Naive B cell (primary cell): ENCODE measurements around the gene ZNF608. TPM values are rescaled to one million over a fixed set of nuclear protein-coding genes. Genes with fewer than 3 reads are reported as not detected.
A peak's percentile ranks its signal among the peaks of the same experiment; 100 is the strongest.

Experiments used
- ATAC-seq, 2 donors: fragments of 150-1000 bp; cut with Tn5 transposase; 2 replicates each; pipeline ENCODE4 v1.10.0; 2021; ENCODE audit warnings: low read depth in 2 of 2, mild to moderate bottlenecking in 2 of 2, moderate library complexity in 2 of 2
- DNase-seq: peaks from one replicate; pipeline ENCODE4 v3.0.0; 2022
- H3K27ac Mint-ChIP-seq, 6 donors: one replicate each; pipeline ENCODE4 v1.8.0; 2020 to 2022; ENCODE audit warnings: mild to moderate bottlenecking in 6 of 6, mixed read lengths in 6 of 6, moderate library complexity in 5 of 6, inconsistent platforms in 2 of 6
- H3K27me3 Mint-ChIP-seq, 3 donors: one replicate each; pipeline ENCODE4 v1.8.0; 2021 to 2022; ENCODE audit warnings: mixed read lengths in 3 of 3, mild to moderate bottlenecking in 1 of 3
- H3K36me3 Mint-ChIP-seq, 2 donors: one replicate each; pipeline ENCODE4 v1.8.0; 2020 to 2022; ENCODE audit warnings: mixed read lengths in 2 of 2, inconsistent platforms in 1 of 2, mild to moderate bottlenecking in 1 of 2
- H3K4me1 Mint-ChIP-seq, 3 donors: one replicate each; pipeline ENCODE4 v1.8.0; 2020 to 2022; ENCODE audit warnings: mixed read lengths in 3 of 3, inconsistent platforms in 1 of 3, mild to moderate bottlenecking in 1 of 3, moderate library complexity in 1 of 3
- H3K4me3 Mint-ChIP-seq, 8 donors: one replicate each; pipeline ENCODE4 v1.8.0; 2020 to 2022; ENCODE audit warnings: mild to moderate bottlenecking in 8 of 8, mixed read lengths in 8 of 8, moderate library complexity in 8 of 8, inconsistent platforms in 2 of 8
- H3K9me3 Mint-ChIP-seq, 7 donors: one replicate each; pipeline ENCODE4 v1.8.0; 2020 to 2022; ENCODE audit warnings: mixed read lengths in 7 of 7, mild to moderate bottlenecking in 5 of 7, inconsistent platforms in 2 of 7, moderate library complexity in 1 of 7
- polyA plus RNA-seq, 6 donors: library from polyadenylated mRNA; unstranded; fragments of 300-500 nt; fragmentation: Illumina TruSeq; gene quantifications; one replicate each; pipeline ENCODE4 v1.2.3, GENCODE V29; 2021; ENCODE audit warnings: low read depth in 6 of 6

The ZNF608 gene
- polyA plus RNA-seq, 6 donors from 2014 or later, result 3.7 to 8.7 (median 6.0) TPM

DNA sequence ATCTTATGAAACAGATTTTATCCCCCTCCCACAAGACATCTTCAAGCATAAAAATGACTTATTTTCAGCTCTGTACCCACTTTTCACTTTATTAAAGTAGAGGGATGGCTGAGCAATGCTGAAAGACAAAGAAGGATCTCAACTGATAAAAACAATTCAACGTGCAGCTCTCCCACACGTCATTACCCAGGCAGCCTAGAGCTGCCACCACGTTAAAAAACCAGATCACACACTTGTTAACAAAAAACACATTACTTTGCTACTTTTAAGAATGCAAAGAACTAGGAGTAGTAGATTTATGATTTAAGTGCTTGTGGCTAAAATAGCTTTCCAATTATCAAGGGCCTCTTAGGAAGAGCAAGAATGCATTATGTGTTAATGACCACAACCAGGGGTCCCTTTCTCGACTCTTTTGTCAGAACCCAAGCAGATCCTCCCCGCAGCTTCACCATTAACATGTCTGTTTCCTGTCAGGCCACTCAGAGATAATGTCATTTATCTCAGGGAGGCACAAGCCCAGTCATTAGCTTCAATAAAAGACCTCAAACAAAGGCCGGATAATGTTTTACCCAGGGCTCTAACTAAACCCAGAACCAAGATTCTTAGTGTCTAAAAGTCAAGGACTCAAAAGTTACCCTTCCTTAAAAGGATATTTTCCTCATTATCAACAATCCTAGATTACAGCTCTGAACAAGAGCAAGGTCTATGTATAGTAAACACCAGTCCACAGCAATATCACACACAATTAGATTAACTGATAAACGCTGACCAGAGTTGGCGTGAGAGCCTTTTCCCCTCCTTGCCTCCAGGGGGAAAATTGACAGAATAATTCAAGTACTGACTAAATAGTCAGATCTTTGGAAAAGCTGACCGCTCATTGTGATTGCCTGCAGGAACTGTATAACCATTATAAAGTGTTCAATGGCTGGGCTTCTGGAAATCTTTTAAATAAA, 7.5 kb downstream of the ZNF608 start:
- Mint-ChIP-seq H3K4me3 (peak overlapping the region in 5 of 8 donors; percentile 7 to 50 (median 20)), H3K4me1 (peaks cover 35 to 60% (median 50%) of the 10 kb centered on the region in 3 donors), H3K27me3 (peaks cover 0 to 12% (median 0%) of the 10 kb centered on the region in 3 donors), H3K27ac (peak overlapping the region in 1 of 6 donors; percentile 35), H3K36me3 (peaks cover 0 to 4% of the 10 kb centered on the region in 2 donors), H3K9me3 (peaks cover 0 to 6% (median 3%) of the 10 kb centered on the region in 7 donors)
- ATAC-seq (no peak), DNase-seq (no peak)

DNA sequence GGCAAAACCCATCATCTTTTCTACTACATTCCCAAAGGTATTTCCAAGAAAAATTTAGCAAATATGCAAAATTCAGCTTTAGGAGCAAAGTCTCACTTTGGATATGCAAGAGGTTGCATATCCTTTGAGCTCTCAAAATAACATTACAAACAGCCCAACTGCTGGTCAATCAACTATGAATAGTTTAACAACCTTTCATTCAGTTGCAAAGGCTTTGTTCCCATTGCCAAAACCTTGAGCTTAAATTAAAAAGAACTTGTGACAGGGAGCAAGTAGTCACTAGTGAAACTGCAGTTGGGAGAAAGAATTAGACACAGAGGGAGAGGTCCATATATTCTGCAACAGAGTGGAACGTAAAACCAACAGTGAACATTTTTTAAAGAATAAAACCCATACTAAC, 8.8 kb downstream of the ZNF608 start:
- peaks cover 0 to 12% (median 0%) of the 10 kb centered on the region in 3 donors for H3K27me3 Mint-ChIP-seq
- no peak overlapping the region for H3K27ac Mint-ChIP-seq
- H3K4me1 Mint-ChIP-seq, result peaks cover 40 to 68% (median 58%) of the 10 kb centered on the region in 3 donors
- DNase-seq (no peak), ATAC-seq (no peak)
- peak overlapping the region in 1 of 8 donors; percentile 59 for H3K4me3 Mint-ChIP-seq
- H3K36me3 Mint-ChIP-seq, result peaks cover 0 to 4% of the 10 kb centered on the region in 2 donors
- peaks cover 0 to 6% (median 3%) of the 10 kb centered on the region in 7 donors for H3K9me3 Mint-ChIP-seq

DNA sequence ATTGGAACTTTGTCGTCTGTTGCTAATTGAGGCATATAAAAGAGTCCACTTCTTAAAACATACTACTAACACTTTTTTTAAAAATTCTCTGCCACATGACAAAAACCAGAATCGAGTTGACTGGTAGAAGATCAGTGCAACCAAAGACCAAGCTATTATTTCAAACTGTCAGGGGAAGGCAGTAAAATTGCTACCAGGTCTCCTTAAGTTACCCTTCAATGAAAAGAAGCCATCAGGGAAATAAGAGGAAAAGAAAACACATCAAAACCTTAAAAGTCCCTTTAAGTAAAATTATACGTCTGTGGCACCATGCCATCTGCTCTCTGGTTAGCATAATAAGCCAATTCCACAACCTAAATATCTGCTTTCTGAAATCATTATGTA, 9.6 kb downstream of the ZNF608 start:
- Mint-ChIP-seq H3K36me3 (peaks cover 0 to 4% of the 10 kb centered on the region in 2 donors), H3K27ac (no peak overlapping the region), H3K27me3 (peaks cover 0 to 12% (median 0%) of the 10 kb centered on the region in 3 donors), H3K9me3 (peaks cover 0 to 6% (median 3%) of the 10 kb centered on the region in 7 donors), H3K4me1 (peaks cover 46 to 77% (median 67%) of the 10 kb centered on the region in 3 donors), H3K4me3 (peak overlapping the region in 4 of 8 donors; percentile 5 to 59 (median 44))
- no peak for ATAC-seq
- no peak for DNase-seq

DNA sequence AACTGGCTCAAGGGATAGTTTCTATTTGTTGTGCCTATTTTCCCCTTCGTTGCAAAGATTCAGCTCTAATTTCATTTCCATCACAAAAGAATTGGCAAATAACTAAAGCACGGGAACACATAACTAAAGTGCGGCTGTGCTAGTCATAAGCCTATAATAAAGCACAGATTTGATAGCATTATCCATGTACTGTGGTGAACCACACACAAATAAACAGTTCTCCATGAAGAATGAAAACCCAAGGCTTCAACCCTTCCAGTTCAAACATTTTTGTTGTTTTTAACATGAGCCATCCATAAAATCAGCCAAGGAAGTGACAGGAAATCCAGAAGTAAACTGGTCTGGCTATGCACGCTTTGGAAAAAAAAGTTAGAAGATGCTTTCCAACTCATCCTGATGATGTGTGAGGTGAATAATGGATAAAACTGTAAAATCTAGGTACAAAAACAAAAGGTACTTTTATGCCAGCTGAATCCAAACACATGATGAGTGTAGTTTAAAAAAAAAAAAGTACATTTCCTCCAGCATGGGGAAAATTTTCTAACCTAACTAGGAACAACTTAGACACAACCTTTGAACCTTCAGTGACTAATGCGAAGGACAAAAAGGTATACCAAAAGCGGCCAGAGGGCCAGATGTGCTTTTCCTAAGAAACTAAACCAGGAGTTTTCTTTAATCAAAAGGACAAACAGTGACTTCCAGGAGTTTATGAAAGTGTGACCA, 10.2 kb downstream of the ZNF608 start:
- ATAC-seq (no peak), DNase-seq (no peak)
- Mint-ChIP-seq H3K4me1 (peaks cover 45 to 81% (median 69%) of the 10 kb centered on the region in 3 donors), H3K9me3 (peaks cover 0 to 4% (median 2%) of the 10 kb centered on the region in 7 donors), H3K27me3 (peaks cover 0 to 12% (median 0%) of the 10 kb centered on the region in 3 donors), H3K4me3 (peak overlapping the region in 5 of 8 donors; percentile 50 to 94 (median 82)), H3K36me3 (peaks cover 0 to 2% of the 10 kb centered on the region in 2 donors), H3K27ac (peak overlapping the region in 2 of 6 donors; percentile 14 to 43)

DNA sequence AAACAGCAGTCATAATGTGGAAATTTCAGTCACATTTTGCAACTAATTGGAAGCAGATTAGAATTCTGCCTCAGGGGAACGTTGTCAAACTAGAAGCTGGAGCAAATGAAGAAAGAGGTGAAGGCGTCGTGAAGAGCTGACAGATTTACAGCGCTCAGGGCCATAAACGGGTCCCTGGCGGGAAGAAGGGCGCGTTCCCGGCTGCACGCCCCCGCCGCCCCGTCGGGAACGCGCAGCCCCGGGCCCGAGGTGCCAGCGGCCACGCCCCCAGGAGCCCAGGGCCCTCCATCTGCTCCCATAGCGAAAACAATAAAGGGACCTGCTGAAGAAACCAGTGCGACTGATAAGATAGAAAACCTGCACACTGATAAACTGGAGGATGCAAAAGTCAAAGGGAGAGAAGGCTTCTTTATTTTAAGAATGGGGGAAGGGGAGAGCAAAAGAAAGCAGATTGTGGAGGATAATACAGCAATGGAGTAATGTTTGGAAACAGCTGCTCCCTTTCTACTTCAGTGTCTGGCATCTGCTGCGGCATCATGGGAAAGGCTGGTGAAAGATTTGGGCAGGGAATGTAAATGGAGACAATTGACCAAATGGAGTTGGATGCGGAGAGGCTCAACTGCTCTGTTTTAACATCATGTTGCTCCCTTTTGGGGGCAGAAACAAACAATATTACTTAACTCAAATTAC, 11.1 kb downstream of the ZNF608 start:
- Mint-ChIP-seq H3K27me3 (peaks cover 0 to 12% (median 0%) of the 10 kb centered on the region in 3 donors), H3K36me3 (no peaks in the 10 kb centered on the region), H3K4me1 (peaks cover 44 to 85% (median 72%) of the 10 kb centered on the region in 3 donors), H3K9me3 (no peaks in the 10 kb centered on the region), H3K4me3 (peak overlapping the region; percentile 50 to 94 (median 78)), H3K27ac (peak overlapping the region in 3 of 6 donors; percentile 26 to 89 (median 68))
- ATAC-seq (peak; percentile 46 to 60), DNase-seq (no peak)

DNA sequence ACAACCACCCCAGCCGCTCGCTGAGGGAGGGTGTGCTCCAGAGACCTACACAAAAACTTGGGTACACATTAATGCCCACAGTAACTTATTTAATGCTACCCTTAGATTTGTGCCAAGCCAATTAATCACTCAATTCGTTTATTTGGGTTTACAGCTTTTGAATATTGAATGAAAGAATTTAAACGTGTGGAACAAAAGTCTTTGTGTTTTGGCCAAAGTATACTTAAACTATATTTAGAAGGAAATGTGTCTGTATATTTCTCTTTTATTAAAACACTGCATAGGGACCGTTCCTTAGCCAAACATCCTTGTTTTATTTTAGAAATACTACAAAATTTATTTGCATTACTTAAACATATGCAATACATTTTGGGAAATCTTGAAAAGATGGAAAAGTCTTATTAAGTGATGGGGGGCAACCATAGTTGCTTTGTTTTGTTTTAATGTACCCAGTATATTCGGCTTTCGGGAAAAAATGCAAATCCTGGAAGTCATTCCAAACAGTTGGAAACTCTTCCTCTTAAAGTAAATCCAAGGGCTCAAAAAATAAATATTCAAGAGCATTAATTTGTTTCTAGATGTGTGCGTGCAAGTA, 11.8 kb downstream of the ZNF608 start:
- Mint-ChIP-seq H3K36me3 (no peaks in the 10 kb centered on the region), H3K9me3 (no peaks in the 10 kb centered on the region), H3K4me3 (peak overlapping the region in 7 of 8 donors; percentile 50 to 94 (median 78)), H3K27me3 (peaks cover 0 to 12% (median 0%) of the 10 kb centered on the region in 3 donors), H3K27ac (peak overlapping the region in 2 of 6 donors; percentile 59 to 68), H3K4me1 (peaks cover 49 to 85% (median 78%) of the 10 kb centered on the region in 3 donors)
- ATAC-seq (no peak), DNase-seq (no peak)

DNA sequence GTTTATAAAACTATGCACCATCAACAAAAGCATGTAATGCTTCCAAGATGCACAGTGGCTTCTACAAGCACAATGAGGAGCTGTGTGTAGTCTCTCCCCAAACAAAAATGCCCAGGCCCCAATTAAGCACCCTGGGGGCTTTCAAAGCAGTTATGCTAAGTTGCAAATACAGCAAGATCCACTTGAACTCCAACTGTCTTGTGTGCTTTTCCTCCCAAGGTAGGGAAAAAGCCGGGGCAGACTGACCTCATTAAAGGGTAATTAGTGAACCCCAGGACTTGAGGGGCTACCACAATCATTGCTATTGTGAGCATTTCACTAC, 13.1 kb downstream of the ZNF608 start:
- peaks cover 0 to 12% (median 0%) of the 10 kb centered on the region in 3 donors for H3K27me3 Mint-ChIP-seq
- no peak overlapping the region for H3K27ac Mint-ChIP-seq
- peaks cover 44 to 87% (median 75%) of the 10 kb centered on the region in 3 donors for H3K4me1 Mint-ChIP-seq
- no peaks in the 10 kb centered on the region for H3K9me3 Mint-ChIP-seq
- no peak for DNase-seq
- no peak for ATAC-seq
- H3K4me3 Mint-ChIP-seq, result no peak overlapping the region
- H3K36me3 Mint-ChIP-seq, result no peaks in the 10 kb centered on the region

DNA sequence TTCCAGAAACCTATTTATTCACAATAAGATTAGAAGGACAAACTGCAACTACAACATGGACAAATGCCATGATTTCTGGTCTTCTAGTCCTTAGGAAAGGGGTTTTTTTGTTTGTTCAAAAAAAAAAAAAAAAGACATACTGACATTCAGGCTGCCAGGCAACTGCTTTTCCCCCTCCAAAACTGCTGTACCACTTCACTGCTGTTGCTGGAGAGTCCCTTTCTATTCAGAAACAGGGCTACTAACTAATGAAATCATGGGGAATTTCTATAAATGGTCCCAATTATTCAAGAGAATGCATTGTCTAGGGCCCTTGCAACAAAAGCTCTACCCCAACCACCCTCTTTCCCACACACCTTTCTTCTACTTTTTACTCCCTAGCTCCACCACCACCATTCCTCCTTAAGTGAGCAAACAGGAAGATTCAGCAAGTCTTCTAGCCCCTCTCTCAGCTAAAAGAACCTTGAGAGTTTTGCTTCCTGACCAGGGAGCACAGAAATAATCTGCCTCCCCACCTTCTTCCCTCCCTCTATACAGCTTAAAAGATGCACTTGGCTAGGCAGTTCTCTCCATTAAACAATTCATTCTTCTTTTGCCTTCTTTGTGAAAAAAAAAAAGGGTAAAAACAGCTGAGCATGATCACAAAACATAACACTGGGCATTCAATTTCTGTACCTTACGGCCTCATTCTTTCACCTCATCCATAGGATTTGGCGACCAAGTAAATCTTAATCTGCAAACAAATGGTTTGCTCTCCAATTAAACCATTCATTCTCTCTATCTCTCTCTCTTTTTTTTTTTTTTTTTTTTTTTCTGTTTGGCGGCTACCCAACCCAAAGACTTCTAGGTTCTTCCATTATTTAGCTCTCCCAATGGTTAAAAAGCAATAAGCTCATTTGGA, 13.8 kb downstream of the ZNF608 start:
- peaks cover 40 to 83% (median 69%) of the 10 kb centered on the region in 3 donors for H3K4me1 Mint-ChIP-seq
- peak overlapping the region in 4 of 8 donors; percentile 4 to 51 (median 18) for H3K4me3 Mint-ChIP-seq
- H3K27me3 Mint-ChIP-seq, result peaks cover 0 to 12% (median 0%) of the 10 kb centered on the region in 3 donors

DNA sequence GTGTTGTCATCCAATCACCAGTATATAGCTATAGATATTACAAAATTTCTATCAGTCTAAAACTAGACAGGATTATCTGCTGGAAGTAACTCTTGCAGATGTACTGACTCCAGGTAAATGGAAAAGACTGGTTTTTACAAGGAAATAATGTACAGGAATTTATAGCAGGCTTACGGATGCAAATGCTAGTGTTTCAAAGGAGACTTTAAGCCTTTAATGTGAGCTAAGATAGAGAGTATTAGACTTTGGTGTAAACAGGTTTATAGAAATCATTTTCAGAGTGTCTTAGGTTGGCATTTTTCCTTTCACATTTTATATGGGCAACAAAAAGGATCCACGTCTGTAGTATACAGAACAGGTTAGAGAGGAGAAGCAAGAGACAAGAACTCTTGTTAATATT, 16.1 kb downstream of the ZNF608 start:
- ATAC-seq, result no peak
- peaks cover 0 to 6% of the 10 kb centered on the region in 2 donors for H3K36me3 Mint-ChIP-seq
- peaks cover 0 to 7% (median 0%) of the 10 kb centered on the region in 3 donors for H3K27me3 Mint-ChIP-seq
- no peak for DNase-seq
- H3K4me3 Mint-ChIP-seq, result peak overlapping the region in 1 of 8 donors; percentile 43
- H3K4me1 Mint-ChIP-seq, result peaks cover 39 to 78% (median 62%) of the 10 kb centered on the region in 3 donors
- H3K27ac Mint-ChIP-seq, result peak overlapping the region in 1 of 6 donors; percentile 22
- H3K9me3 Mint-ChIP-seq, result no peaks in the 10 kb centered on the region

More for the DNA sequence above, 13.8 kb downstream of the ZNF608 start:
- Mint-ChIP-seq H3K9me3 (no peaks in the 10 kb centered on the region), H3K27ac (peak overlapping the region in 2 of 6 donors; percentile 40 to 78), H3K36me3 (no peaks in the 10 kb centered on the region)
- ATAC-seq (no peak), DNase-seq (no peak)

DNA sequence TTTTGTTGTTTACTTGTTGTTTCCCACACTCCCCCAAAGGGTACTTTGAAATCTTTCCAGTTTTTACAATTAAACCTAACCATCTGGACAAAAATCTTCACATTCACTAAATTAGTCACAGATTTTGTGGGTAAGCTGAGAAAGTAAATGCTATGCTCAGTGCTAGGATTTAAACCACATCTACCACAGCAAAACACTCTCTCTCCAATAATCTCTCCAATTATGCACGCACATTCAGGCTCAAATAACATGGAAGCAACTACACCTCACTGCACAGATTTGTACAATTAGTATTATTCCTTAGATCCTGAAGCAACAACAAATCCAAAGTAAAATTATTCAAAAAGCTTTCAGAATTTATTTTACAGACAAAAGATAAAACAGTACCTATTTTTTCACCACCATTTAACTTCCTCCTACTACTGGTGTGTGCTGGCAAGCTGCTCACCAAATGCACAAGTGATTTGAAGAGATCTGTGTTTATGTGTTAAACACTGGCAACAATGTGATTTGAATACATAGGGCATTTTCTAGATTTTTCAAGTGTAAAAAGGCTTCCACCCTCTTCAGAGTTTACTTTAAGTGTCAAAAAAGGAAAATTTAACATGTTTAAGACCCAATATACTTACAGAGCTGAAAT, 16.6 kb downstream of the ZNF608 start:
- H3K9me3 Mint-ChIP-seq, result no peaks in the 10 kb centered on the region
- peaks cover 36 to 76% (median 63%) of the 10 kb centered on the region in 3 donors for H3K4me1 Mint-ChIP-seq
- H3K27me3 Mint-ChIP-seq, result peaks cover 0 to 2% (median 0%) of the 10 kb centered on the region in 3 donors
- DNase-seq, result no peak
- H3K27ac Mint-ChIP-seq, result peak overlapping the region in 4 of 6 donors; percentile 0 to 22 (median 10)
- H3K4me3 Mint-ChIP-seq, result peak overlapping the region in 1 of 8 donors; percentile 43
- peak in 1 of 2 donors; percentile 28 for ATAC-seq
- H3K36me3 Mint-ChIP-seq, result peaks cover 0 to 6% of the 10 kb centered on the region in 2 donors

DNA sequence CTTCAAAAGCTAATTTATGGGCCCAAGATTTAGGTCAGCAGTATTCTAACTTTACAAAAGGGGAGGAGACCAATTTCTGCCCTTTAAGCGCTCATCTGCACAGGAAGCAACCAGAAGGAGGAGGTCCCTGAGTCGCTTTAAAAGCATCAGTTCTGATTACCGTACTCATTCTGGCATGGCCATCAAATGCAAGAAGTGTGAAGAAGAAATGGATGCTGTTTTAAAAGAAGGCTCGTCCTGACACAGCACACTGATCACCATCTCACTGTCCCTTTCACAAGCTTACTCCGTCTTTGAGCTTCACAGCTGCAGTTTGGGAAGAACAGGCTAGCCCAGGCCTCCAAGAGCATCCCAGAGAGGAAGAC, 17.5 kb downstream of the ZNF608 start:
- Mint-ChIP-seq H3K4me1 (peaks cover 38 to 71% (median 59%) of the 10 kb centered on the region in 3 donors), H3K4me3 (peak overlapping the region in 2 of 8 donors; percentile 11 to 69), H3K9me3 (no peaks in the 10 kb centered on the region), H3K27me3 (no peaks in the 10 kb centered on the region), H3K36me3 (peaks cover 0 to 6% of the 10 kb centered on the region in 2 donors), H3K27ac (peak overlapping the region in 3 of 6 donors; percentile 2 to 64 (median 15))
- ATAC-seq (peak; percentile 54 to 62), DNase-seq (no peak)
